HuH-7.5 (cell line): ENCODE results near the gene CCDC33.

Experiments
- DNase-seq: peaks from one replicate; pipeline ENCODE4 v3.0.0; 2011; ENCODE audit warnings: low spot score

Gene CCDC33

DNA sequence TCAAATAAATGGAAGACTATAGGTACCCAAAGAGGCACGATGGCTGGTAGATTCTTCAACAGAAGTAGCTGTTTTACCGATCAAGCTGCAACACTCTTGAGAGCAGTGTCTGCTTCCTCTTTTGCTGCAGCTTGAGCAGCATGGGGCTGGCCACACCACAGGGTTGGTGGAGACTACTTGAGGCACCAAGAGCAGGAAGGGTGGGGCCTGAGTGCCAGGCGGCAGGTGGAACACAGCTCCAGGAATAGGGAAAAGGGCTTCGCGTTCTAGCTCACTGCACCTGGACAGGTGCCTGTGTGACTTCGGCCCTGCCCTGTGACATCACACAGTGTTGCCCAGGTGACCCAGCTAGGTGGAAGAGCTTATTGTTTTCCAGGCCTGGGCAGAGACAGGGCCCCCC, at the start of gene CCDC33:
Gene CCDC33 (plus strand): TSS at position 365 of the 400 bp plus-strand sequence. CDS start 394 bp downstream, outside the sequence.
- no peak for DNase-seq

DNA sequence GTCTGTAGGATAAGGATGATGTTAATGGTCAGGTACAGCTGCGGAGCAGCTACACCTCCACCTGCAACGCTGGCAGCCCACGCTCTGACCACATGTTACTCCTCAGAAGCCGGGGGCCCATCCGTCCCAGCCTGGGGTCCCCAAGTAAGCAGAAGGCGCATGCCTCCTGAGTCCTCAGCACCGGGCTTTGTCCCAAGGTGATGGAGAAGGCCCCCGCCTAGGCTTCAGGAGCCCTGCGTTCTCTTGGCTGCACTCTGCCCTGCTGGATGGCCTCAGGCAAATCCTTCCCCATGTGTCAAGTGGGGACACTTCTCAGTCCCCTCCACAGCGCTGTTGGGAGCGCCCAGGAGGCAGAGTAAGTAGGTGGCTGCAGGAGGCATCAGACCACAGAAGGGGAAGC, 47.9 kb upstream of the CCDC33 start:
- no peak for DNase-seq

DNA sequence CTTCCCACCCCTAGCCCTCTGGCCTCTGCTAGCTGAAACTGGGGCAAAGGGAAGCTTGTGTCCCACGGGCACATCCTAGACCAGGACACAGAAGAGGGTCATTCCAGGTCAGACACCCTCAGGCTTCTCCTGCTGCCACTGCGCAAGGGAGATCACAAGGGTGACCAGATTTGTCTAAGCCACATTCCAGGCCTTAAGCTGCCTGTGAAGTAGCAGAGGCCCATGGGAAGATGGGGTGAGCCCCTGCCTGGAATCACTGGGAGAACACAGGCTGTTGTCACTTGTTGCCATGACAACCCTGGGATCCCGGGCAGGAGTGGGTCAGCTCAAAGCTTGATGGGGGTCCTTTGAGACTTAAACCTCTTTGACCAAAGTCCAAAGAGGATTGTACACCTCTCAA, 44.3 kb upstream of the CCDC33 start:
- DNase-seq = no peak

DNA sequence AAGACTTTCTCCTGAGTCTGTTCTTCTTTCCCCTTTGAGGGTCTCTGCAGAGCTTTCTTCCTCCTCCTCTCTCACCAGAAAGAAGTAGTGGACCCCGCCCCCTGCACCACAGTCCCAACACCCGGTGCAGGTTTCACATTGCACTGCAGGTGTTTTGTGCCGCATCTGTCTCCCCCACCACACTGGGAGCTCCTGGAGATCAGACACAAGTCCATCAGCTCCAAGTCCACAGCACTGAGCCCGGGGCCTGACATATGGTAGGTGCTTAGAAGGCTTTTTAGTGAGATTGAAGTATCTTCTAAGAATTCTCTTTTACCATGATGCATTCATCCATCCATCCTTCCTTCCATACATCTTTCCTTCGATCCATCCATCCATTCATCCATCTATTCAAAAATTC, 43.4 kb upstream of the CCDC33 start:
- no peak for DNase-seq

DNA sequence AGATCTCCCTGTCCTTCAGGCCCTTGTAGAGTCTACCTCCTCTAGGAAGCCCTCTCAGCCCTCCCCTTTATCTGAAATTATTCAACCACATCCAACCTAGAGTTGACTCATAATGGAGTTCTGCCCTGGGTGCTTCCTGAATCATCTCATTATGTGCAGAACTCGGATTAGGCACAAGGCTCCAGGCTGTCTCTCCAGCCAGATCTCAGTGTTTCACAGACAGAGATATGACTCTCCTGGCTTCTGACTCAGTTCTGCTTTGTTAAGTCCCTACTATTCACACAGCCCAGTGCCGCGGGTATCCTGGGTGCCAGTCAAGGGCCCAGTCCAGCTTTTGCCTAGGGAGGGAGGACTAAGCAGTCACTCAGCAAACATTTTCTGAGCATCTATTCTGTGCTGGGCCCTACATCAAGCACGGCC, 42.8 kb upstream of the CCDC33 start:
- no peak for DNase-seq

DNA sequence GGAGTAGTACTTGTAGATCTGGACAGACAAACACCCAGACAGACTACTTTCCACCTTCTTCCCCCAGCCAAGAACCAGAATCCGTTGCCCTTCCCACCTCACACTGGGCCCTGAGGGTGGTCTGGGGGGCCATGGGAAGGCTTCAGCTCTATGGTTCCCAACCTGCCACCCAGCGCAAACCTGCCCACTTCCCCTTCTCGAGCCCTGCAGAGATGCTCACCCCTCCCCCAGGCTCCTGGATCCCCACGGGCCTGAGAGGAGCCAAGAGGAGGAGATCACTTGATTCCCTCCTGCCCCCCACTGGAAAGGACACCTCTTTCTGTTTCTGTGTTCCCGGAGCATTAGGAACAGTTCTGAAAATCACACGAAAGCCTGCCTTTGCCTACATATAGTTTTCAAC, 42.2 kb upstream of the CCDC33 start:
- no peak for DNase-seq

DNA sequence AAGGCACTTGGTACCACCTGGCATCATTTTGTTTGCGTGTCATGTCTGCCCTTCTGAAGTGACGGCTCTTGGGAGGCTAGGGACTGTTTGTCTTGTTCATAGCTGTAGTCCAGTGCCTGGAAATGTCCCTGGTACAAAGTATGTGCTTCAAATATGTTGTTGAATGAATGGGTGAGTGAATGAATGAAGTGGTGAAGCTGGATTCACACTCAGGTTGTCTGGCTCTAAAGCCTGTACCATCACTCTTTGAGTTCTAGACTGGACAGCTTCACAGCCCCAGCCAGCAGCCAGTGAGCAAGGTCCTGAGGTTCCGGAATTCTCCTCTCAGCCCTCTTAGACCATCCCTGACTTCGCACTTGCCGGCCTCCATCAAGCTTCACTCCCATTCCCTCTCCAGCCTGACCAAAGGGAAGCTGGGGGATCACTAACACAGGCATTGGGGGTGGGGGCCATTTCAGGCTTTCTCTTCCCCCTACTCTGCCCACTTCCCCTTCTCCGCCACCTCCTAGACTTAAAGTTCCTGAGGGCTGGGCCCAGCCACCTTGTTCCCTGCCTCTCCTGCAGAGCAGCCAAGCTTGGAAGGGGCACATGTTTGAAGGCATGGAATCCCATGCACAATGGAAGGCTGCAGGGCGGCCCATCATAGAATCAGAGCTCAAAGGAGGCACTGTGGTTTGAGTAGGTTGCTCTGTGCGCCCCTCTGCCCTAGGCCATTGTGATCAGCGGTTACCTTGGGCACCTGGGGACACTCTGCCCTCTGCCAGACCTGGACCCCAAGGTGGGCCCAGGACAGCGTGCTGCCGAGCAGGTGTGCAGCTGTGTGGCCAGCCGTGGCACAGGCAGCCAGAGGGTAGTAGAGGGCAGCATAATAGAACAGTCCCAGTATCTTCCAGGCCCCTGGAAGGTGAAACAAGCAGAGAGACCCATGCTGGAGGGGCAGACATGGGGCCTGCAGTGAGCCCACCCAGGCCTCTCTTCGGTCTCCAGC, 41.3 kb upstream of the CCDC33 start:
- no peak for DNase-seq

DNA sequence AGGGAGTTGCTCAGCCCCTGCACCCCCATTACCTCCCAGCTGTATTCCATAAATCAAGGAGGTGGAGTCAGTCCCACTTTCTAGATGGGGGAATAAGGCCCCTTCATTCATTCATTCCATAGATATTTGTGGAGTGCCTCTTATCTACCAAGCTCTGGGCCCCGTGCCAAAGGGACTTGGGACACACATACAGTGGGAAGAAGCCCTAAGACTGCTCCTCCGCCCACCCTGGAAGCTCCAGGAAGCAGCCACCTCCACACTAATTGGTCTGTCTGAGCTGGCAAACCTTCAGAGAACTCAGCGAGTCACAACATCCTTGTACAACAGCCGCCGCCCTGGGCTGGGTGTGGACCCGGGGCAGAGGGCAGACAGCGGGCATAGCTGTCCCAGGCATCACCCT, 40.0 kb upstream of the CCDC33 start:
- DNase-seq = no peak

DNA sequence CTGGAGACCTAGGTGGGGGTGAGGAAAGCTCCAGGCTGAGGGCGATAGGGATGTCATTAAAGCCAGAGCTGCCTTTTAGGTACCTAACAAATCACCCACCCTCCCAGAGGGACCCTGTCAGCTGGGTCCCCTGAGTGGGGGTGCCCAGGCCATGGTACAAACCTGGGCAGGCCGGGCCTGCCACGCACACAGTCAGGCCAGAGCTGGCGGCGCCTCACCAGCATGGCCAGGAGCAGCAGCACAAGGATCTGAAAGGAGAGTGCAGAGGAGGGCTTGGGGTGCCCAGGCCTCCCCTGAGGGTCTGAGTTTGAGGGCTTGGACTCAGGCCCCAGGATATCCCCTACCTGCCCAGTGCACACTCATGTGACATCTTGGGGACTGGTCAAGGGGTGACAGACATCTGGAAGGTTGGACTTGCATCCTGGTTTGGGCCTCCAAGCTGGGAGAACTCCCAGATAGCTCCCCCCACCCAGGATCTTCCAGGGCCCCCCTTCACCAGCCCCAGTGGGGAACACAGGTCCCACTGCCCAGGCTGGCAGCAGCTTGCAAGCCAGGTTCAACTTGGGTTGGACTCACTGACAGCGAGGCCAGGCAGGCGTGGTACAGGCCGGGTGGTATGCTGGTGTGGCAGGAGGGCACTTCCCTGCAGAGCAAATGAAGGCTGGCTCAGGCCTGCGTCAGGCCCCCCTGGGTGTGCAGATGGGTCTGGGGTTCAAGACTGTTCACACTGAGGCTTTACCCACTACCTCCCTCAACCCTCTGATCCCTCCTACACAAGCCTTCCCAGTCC, 38.8 kb upstream of the CCDC33 start:
- no peak for DNase-seq

DNA sequence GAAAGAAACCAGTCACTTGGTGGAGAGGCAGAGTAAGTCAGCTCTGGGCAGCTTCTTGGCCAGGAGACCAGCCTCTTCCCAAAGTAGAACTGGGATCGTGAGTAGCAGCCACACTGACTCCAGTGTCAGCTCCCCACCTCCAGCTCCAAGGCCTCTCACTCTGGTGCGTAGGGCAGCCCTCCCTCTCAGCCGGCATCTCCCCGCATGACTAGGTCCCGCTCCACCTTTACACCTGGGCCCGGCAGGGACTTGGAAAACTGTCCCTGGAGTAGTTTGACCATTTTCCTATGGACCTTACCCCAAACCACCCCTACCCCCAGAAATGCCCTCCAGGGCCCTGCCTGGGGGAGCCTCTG, 36.9 kb upstream of the CCDC33 start:
- no peak for DNase-seq

DNA sequence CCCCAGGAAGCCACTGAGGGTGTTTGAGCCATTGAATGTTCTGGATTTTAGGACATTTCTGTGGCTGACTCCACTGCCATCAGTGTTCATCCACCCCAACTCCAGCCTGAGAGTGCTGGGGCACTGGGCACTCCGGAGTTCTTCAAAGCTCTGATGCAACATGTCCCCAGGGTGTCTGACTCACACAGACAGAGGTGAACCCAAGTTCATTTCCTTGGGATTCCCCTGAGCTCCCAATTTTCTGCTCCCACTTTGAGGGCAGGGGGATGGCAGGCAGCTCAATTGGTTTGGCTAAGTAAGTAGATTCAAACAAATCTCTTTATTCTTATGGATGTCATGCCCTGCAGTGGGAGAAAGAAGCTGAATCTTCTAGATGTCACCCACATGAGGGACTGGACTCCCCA, 35.7 kb upstream of the CCDC33 start:
- DNase-seq = no peak

DNA sequence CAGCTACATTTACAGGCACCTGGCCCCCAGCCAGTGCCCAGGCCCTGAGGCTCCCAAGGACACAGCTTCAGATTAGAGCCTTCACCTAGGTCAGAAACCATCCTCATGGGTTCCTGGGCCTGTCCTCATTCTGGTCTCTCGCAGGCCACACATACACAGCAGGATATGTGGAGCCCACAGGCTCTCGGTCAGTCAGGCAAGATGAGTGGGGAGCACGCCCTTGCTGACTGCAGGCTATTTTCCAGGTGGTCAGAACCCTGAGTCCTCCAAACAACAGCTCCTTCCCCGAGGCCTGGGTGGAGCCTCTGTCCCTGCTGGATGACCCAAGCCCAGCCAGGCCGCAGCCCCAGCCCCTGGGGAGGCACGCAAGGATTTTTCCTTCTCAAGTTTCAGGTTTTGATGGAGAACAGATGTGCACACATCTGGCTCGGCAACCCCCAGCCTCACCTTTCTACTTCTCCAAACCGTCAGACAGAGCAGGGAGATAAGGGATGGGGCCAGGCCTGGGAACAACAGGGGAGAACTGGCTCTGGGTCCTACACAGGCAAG, 35.2 kb upstream of the CCDC33 start:
- DNase-seq = no peak

DNA sequence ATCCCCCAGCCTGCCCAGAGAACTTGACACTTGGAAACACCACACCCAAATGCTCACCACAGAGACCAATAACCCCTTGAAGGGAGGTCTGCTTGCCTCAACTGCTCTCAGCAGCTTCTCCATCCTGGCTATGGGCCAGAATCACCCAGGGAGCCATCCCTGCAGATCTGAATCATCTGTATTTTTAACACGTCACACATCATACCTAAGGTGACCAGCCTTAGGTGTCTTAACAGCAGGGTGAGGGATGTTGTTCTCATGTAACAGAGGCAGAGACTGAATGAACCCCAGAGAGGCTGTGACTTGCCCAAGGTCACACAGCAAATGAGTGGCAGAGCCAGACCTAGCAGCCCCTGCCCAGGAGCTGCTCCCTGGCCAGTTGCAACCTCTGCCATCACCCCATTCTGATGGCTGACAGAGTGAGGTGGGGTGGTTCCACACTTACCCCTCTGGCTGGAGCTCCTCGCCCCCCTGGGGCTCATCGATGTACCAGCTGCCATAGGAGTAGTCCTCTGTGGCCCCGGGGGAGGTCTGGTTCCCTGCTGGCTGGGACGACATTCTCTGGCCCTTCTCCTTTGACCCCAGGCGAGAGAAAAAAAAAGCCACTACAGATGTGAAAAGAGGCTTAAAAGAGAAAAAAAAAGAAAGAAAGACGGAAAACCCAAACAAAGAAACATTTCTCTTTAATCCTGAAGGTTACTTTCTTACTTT, 34.3 kb upstream of the CCDC33 start:
- no peak for DNase-seq

DNA sequence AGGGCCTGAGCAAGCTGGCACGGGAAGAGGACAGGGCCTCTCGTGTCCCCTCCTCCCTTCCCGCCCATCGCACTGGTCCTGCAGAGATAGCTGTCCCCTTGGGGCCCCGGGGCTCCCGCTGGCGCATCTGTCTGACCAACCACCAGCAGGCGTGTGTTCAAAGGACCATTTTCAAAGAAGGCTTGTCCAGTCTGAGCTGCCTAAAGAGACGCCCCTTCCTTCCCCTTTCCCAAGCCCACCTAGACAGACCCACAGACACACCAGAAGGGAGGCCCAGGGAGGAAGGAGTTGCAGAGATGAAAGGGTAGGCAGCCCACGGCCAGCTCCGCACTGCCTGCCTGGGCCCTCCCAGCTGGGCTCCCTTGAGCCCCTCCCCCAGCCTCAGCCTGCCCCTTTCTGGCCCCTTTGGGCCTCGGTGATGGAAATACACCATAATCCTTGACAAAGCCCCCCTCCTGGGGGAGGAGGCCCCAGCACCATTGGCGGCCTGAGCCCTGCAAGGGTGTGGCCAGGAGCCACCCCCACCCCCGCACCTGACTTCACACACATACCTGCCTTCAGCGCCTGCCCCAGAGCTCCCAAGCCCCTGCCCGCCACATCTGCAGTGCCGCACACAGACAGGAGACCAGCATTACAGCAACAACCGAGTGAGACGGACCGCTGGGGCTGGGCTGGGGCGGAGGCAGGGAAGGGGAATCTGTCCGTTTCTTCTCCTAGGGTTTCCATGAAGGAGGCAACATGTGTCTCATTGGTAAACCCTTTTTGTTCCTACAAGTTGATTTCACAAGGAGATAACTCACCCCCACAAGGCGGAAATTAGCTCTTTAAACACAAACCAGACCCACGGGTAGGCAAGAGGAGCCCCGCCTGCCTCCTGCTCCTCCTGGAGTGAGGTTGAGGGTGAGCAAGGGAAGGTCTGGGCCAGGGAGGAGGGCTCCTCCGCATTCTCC, 33.4 kb upstream of the CCDC33 start, which contains the start of gene STRA6:
Gene STRA6 (minus strand): TSS at position 336 of the 950 bp plus-strand sequence. CDS start 520 bp downstream, outside the sequence.
- DNase-seq = no peak

DNA sequence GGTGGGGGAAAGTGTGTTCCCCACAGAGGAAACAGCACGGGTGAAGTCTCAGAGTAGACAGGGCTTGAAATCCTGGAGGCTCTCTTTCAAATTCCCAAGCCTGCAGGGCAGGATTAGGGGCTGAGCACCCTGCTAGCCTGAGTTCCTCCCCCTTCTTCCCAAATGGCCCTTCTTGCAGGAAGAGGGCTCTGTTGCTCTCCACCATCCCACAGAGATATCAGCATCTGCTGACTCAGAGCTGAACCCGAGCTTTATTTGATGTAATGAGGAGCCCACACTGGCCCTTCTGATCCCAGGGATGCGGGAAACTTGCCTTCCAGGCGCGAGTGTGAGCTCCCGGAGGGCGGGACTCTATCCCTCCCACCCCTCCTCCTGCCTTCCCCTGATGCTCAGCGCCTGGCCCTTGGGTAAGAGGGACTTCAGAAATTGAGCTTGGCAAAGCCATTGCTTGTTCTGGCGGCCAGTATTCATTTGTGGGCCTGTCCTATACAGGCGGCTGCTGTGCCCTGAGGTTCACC, 32.2 kb upstream of the CCDC33 start:
- DNase-seq = no peak

DNA sequence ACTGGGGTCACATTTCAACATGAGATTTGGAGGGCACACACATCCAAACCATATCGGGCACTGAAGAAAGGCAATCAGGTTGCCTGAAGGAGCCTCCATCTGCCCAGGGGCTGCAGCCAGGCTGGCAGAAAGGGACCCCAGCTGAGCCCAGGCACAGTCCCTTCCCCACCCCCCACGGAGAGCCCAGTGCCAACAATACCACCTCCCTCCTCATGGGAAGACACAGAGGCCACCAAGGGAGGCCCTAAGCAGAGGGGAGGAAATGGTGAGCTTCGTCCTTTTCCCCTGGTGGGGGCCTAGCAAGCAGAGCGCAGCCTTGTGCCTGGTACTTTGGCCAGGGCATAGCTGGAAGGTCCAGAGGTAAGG, 30.6 kb upstream of the CCDC33 start:
- no peak for DNase-seq

DNA sequence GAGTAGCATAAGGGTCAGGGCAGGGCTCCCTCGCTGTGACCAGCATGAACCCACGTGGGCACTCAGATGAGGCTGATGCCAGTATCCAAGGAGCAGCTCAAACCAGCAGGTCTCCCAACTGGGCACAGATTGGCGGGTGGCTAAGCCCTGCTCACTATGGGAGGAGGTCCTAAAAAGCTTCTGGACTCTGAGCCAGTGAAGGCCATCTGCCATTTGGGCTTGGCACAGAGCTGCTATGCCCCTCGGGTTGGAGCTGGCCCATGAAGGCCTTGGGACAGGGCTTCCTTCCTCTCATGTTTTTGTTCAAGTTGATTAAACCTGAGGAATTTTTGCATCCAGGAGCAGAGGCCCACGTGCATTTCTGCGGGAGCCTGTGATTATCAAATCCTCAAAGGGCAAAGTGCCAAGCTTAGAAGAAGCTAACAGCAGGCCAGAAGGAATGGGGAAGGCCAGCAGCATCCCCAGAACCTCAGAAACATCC, 29.3 kb upstream of the CCDC33 start:
- DNase-seq = no peak

DNA sequence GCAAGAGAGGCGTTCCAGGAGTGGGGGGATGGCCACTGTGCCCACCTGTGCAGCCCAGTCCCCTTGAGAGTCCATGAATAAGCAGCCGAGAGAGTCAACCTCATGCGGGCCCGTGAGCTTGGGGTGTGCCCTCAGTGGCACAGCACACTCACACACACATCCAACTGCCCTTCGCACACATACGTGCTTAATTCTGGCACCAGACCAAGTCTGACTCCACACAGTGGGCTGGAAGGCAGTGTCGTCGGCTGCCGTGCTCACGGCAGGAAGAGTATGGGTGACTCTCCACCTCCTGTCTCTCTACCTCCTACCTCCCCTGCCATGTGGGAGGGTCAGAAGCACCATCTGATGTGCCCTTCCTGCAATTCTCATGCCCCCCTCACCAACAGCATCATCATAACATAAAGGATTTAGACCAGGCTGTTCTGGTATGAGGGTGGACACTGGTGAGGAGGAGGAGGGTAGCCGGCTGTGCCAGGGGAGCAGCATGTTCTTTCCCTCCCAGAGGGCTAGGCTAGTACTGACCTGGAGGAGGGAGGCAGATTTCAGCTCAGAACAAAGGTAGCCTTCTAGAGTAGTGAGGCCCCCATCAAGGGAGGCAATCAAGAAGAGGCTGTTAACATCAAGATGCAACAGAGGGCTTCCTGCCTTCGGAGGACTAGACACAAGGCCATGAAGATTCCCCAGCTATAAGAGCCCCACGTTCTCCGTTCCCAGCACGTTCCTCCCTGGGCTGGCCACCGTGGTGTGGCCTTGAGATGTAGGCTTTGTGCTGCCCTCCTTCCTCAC, 28.3 kb upstream of the CCDC33 start:
- no peak for DNase-seq

DNA sequence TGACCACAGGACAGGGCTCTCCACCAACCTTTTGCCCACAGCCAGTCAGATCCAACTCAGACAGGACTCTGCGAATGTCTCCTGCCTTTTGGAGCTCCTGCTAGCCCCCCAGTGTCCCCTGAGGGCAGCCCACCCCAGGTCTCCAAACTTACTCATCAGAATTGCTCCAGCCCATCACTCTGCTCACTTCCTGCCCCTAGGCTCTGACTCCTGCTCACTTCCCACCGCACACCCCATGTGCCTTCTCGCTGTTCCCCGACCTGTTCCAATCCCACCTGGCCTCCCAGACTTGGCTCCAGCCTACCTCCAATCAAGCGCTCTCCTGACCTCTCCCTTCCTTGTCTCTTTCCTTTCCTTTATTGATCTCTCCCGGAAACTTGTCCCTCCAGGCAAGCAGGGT, 27.6 kb upstream of the CCDC33 start:
- DNase-seq = no peak
